ENCODE data around the gene SVOP. TPM values are rescaled to one million over a fixed set of nuclear protein-coding genes. Genes with fewer than 3 reads are reported as not detected.
A peak's percentile ranks its signal among the peaks of the same experiment; 100 is the strongest.
"Not testable (repeated sequence)": the region's sequence is repeated elsewhere in the genome, so short reads cannot be mapped to it uniquely, and the experiment has no call there.

Gene SVOP
- not detected in 2 replicates for total RNA-seq (2014; rRNA removed; shearing (Covaris generic))

GRCh38 chr12:109020796-109021380 is at the start of gene SVOP:
TSS of gene SVOP (minus strand) at chr12:109021068. CDS start at chr12:109020868, 200 bp downstream.
- DNase-seq (ENCODE audit: low spot score) = peak; percentile 79

GRCh38 chr12:109069307-109070271 is 48.7 kb upstream of the SVOP start:
- no peak for DNase-seq (ENCODE audit: low spot score)

- DNase-seq (ENCODE audit: low spot score) = no peak
Observed at GRCh38 chr12:109065853-109066193, 45.0 kb upstream of the SVOP start.

DNA sequence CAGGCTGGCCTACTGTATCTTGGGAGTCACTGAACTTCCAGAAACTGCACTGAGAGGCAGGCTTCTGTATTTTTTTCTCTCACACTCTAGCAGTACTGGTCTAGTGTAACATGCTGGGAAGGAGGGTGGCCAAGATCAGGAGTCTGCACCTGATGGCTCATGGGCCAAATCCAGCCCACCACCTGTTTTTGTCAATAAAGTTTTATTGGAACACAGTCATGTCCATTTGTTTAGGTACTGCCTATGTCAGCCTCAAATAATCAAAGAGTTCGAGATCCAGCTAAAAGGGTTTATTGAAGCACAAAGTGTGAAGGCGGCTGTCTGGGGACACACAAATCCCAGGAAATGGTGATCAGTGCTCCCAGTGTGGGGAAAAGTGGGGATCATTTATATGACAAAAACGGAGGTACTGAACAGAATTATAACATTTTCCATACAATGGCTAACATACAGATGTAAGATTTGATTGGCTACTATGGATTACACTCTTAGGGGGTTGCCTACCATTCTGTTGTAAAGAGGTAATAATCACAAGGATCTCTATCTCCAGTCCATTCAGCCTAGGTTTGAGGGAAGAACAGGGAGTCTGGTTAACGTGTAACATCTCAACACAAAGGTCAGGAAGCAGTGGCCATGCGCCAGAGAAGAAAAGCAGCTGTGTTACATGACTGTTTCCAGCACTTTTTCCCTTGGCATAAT is 44.4 kb upstream of the SVOP start:
- no peak for DNase-seq (ENCODE audit: low spot score)

DNA sequence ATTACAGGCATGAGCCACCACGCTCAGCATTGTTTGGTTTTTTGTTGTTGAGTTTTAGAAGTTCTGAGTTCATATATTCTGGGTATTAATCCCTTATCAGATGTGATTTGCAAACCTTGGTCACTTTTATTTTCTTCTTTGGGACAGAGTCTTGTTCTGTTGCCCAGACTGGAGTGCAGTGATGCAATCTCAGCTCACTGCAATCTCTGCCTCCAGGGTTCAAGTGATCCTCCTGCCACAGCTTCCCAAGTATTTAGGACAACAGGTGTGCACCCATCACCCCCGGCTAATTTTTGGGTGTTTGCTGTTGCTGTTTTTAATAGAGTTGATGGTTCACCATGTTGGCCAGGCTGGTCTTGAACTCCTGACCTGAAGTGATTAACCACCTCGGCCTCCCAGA is 43.3 kb upstream of the SVOP start:
- no peak for DNase-seq (ENCODE audit: low spot score)

DNA sequence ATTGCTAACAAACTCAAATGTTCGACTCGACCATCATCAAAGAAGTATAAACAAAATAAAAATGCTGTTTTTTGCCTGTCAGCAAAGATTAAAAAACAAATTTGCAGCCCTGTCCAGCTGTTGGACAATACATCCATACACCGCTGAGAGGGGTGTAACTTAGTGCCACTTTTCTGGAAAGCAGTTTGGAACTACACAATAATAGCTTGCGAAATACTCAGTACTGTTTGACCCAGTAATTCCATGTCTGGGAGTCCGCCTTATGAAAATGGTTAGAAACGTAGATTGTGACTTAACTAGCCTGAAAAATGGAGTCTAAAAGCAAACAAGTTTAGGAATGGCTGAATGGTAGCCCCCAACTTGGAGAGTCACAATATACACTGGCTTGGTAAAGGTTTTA is 37.9 kb upstream of the SVOP start:
- DNase-seq (ENCODE audit: low spot score) = no peak

DNA sequence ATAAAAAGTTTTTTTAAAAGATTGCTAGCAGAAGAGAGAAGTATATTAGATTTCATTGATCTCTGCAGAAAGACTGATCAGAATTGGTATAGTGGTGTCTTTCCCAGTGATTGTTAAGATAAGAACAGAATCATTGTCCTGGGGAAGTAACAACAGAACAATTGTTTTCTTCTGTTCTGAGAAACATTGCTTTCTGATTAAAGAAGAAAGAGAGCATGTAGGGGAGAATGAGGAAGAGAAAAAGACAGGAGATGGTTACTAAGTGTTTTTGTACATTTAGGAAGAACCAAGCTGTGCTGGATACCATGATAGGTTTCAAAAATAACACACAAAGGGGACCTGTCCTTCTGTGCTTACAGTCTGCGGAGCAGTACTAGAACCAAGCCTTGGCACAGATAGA is 36.5 kb upstream of the SVOP start:
- DNase-seq (ENCODE audit: low spot score) = no peak

GRCh38 chr12:109056891-109057290 is 36.0 kb upstream of the SVOP start:
- DNase-seq (ENCODE audit: low spot score) = no peak

GRCh38 chr12:109054520-109054919 is 33.7 kb upstream of the SVOP start:
- no peak for DNase-seq (ENCODE audit: low spot score)

- DNase-seq (ENCODE audit: low spot score) = not testable (repeated sequence)
Observed at GRCh38 chr12:109054124-109054513, 33.3 kb upstream of the SVOP start.

- no peak for DNase-seq (ENCODE audit: low spot score)
Observed at GRCh38 chr12:109053382-109054123, 32.7 kb upstream of the SVOP start.

DNA sequence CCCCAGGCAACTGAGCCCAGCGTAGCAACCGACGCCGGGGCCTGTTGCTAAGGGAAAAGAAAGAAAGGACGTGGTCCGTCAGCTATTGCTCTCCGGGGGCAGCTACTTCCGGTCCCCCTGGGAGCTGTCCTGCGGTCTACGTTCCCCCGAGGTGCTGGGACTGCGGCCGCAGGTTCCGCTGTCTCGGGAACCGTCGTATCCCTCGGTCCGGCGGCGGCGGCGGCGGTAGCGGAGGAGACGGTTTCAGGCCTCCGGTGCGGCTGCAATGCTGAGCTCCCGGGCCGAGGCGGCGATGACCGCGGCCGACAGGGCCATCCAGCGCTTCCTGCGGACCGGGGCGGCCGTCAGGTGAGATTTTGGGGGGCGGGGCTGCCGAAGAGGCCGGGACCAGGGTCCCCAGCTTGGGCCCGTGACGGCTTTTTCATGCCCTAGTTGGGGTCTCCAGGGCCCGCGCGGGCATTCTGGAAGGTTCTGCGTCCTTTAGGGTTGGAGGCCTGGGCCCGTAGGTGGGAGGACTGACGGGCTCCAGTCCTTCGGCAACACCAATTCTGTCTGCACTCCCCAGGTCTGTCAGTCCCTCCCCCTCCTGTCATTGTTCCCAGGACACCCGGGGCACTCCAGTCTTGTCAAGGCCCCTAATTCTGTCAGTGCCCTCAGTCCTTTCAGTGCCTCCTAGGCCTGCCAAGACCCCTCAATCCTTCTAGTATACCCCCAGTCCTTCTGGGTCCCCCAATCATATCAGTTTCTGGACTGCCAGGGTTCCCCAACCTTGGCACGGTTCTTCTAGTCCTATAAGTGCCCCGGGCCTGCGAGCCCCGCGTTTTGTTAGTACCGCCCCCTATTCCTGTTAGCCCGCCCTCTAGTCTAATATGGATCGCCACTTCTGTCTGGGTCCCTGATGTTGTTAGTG is 31.8 kb upstream of the SVOP start, which contains the start of gene USP30:
USP30 (plus strand) TSS at position 163 of the 910 bp plus-strand sequence; CDS start at position 266, 103 bp downstream.
- DNase-seq (ENCODE audit: low spot score) = peak; percentile 65

- DNase-seq (ENCODE audit: low spot score) = no peak
Observed at GRCh38 chr12:109052097-109052413, 31.2 kb upstream of the SVOP start.

DNA sequence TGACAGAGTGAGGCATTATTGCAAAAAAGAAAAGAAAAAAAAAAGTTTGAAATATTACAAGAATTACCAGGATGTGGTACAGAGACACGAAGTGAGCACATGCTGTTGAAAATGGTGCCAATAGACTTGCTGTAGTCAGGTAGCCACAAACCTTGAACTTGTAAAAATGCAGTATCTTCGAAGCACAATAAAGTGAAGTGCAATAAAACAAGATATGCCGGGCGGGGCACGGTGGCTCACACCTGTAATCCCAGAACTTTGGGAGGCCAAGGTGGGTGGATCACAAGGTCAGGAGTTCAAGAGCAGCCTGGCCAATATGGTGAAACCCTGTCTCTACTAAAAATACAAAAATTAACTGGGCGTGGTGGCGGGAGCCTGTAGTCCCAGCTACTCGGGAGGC is 28.9 kb upstream of the SVOP start:
- not testable (repeated sequence) for DNase-seq (ENCODE audit: low spot score)

- DNase-seq (ENCODE audit: low spot score) = not testable (repeated sequence)
Observed at GRCh38 chr12:109048706-109049105, 27.8 kb upstream of the SVOP start.

DNA sequence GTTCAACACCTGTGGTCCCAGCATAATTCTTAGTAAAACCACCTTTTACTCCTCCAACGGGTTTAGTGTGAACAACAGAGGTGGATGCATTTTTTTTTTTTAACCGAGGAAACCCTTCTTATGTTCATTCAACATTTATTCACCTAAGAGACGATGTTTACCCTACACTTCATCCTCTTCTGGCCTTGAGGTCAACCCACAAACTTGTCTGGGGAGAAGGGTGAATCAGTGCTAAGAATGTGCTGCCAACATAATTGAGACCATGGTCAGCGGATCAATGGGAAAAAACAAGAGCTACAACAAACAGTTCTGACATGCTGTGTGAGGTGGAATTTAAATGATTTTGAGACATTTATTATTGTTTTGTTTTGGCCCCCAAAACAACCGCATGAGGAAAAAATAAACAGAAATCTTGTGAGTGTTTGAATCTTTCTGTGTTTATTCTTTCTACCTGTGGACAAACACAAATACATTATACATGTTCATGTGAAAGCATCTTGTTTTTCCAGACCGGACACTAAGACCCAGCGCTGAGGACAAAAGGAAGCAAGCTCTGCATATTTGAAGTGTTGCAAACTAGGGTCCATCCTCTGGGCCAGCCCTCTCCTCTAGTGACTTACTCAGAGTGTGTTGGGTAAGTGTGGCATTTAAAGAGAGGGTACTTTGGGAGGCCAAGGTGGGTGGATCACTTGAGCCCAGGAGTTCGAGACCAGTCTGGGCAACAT is 26.4 kb upstream of the SVOP start:
- no peak for DNase-seq (ENCODE audit: low spot score)

DNA sequence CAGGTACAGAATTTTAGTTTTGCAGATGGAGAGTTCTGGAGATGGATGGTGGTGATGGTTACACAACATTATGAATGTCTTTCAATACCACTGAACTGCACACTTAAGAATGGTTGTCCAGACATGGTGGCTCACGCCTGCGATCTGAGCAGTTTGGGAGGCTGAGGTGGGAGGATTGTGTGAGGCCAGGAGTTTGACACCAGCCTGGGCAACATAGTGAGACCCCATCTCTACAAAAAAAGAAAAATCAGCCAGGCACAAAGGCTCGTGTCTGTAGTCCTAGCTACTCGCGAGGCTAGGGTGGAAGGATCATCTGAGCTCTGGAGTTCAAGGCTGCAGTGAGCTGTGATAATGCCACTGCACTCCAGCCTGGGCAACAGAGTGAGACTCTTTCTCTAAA is 23.4 kb upstream of the SVOP start:
- no peak for DNase-seq (ENCODE audit: low spot score)

GRCh38 chr12:109036975-109037374 is 16.1 kb upstream of the SVOP start:
- no peak for DNase-seq (ENCODE audit: low spot score)

DNA sequence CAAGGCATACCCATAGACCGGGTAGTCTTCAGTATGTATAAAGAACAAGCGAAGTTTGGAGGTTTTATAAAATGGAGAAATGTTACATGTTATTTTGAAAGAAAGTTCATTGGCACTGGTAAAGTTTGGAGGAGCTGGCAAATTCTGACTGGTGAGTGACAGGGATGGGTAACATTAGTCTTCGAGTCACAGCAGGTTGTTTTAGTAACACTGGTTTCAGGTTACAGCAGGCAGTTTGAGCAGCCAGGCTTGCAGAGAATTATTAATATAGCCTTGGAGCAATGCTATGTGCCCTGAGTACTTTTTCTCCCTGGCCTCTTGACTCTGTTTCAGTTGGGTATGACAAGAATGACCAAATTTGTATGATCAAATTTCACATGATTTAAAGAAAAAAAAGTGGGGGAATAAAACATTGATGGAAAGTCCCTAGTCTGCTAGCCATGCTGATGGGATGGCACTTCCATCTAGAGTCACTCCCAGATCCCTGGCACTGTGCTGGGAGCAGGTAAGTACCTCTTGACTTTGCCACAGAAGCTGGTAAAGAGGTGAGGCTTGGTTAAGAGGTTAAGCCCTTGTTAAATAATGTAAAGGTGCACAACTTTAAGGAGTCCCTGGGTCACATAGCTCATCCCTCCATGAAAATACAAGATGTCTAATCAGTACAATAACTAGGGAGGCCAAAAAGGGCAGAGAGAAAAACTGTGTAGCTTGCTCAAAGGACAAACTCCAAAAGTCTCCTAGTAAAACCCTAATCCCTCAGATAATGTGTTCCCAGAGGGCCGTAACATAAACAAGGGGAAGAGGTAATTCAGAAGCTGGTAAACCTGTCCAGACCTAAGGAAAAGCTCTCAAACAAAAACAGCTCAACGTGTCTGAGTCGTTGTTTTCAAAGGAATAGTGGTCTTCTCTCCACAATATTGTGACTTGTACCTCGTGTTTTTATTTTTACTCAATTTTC is 12.7 kb upstream of the SVOP start:
- no peak for DNase-seq (ENCODE audit: low spot score)
